ENCODE measurements around the gene CFAP299.
"Not testable (repeated sequence)": the region's sequence is repeated elsewhere in the genome, so short reads cannot be mapped to it uniquely, and the experiment has no call there.

The CFAP299 gene

GRCh38 chr4:80333121-80333520 is 2.4 kb upstream of the CFAP299 start:
- no peak for DNase-seq

DNA sequence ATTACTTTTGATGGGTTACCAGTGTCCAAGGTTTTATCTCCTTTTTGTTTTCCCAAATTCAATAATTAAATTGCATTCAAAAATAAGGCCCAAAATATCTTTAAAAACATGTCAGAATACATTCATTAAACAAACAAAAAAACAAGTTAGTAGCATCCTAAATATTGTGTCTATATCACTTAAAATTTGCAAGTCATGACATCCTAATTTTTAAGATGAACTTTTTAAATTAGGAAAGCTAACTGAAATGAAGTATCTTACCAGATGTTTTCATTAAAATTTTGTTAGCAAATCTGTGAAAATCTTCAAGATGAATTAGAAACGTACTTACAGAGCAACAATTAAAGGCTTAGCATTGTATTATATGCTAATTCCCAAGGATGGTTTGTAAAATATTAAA is 962 bp upstream of the CFAP299 start:
- DNase-seq: no peak

DNA sequence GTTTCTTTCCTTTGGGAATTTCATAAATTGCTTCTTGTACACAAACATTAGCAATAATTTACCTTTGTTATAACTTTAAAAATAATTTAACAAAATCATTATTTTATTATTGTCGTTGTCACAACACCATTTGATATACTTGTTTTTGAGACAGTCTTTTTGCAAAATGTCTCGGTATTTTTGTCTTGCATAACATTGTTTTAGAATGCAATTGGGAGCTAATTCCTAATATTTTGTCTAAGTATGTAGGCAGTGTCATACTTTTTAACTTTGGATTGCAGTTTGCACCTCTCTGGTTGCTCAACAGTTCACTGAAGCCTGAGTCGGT is 340 bp upstream of the CFAP299 start:
- no peak for DNase-seq

GRCh38 chr4:80336582-80336981 is 1.1 kb downstream of the CFAP299 start:
- DNase-seq: no peak

DNA sequence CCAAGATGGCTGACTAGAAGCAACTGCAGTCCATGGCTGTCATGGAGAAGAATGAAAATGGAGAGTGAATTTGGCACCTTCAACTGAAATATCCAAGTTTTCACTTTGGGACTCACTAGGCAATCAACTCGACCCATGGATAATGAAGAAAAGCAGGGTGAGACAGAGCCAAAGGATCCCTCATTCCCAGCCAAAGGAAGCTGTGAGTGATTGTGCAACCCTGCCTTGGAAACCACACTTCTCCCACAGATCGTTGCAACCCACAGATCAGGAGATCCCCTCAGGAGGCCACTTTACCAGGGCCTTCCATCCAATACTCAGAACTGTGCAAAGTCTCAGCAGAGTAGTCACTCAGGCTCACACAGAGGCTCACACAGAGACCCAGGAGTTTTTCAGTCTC is 4.5 kb downstream of the CFAP299 start:
- no peak for DNase-seq

GRCh38 chr4:80342684-80343083 is 7.2 kb downstream of the CFAP299 start:
- DNase-seq: not testable (repeated sequence)

GRCh38 chr4:80343887-80344286 is 8.4 kb downstream of the CFAP299 start:
- DNase-seq: no peak

- DNase-seq: peak in 1 of 2 donors; percentile 7
Measured at GRCh38 chr4:80360084-80360483, 24.6 kb downstream of the CFAP299 start.

- no peak for DNase-seq
Measured at GRCh38 chr4:80360900-80361299, 25.4 kb downstream of the CFAP299 start.

- peak in 1 of 2 donors; percentile 50 for DNase-seq
Measured at GRCh38 chr4:80361329-80361900, 25.9 kb downstream of the CFAP299 start.

DNA sequence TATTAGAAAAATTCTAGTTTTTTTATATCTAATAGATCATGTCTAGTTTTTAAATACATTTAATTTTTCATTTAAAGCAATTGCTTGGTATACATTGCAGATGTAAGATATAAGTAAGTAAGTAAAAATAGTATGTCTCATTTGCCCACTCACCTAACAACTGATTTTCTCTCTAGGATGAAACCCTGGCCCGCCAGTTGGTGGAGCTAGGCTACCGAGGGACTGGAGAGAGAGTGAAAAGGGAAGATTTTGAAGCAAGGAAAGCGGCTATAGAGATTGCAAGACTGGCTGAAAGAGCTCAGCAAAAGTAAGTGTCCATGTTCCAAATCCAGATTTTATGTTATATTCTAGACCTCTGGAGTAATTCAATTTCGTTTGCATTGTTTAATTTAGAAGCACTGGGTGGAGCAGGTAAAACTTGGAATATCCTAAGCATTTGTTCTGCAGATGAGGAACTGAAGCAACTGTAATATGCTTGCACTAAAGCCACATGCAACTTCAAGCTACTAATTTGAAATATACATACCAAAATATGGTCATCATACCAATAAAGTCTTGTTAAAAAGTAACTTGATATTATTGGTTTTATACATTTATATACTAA is 27.1 kb downstream of the CFAP299 start:
- peak; percentile 35 to 50 for DNase-seq

- DNase-seq: peak; percentile 58 to 67
Measured at GRCh38 chr4:80365928-80366327, 30.4 kb downstream of the CFAP299 start.

GRCh38 chr4:80367737-80368136 is 32.2 kb downstream of the CFAP299 start:
- no peak for DNase-seq

- no peak for DNase-seq
Measured at GRCh38 chr4:80370635-80371034, 35.1 kb downstream of the CFAP299 start.

- DNase-seq: no peak
Measured at GRCh38 chr4:80371046-80371445, 35.5 kb downstream of the CFAP299 start.

DNA sequence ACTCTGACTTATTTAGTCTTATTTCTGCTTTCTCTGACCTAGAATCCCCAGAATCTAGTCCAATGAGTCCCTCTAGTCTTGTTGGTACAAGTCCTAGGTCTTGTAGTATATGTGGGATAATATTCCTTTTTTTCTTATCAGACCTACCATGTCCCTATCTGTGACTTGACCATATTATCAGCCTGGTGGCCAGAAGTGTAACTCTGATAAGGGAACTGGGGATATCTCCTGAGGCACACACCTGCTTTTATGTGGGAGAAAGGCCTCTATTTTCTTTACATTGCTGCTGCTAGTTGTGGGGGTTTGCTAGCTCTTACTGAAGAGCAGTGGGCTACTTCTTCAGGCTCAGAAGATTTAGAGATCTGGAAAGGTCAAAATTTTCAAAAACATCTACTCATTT is 38.6 kb downstream of the CFAP299 start:
- no peak for DNase-seq

GRCh38 chr4:80382090-80382832 is 46.7 kb downstream of the CFAP299 start:
- DNase-seq: no peak

DNA sequence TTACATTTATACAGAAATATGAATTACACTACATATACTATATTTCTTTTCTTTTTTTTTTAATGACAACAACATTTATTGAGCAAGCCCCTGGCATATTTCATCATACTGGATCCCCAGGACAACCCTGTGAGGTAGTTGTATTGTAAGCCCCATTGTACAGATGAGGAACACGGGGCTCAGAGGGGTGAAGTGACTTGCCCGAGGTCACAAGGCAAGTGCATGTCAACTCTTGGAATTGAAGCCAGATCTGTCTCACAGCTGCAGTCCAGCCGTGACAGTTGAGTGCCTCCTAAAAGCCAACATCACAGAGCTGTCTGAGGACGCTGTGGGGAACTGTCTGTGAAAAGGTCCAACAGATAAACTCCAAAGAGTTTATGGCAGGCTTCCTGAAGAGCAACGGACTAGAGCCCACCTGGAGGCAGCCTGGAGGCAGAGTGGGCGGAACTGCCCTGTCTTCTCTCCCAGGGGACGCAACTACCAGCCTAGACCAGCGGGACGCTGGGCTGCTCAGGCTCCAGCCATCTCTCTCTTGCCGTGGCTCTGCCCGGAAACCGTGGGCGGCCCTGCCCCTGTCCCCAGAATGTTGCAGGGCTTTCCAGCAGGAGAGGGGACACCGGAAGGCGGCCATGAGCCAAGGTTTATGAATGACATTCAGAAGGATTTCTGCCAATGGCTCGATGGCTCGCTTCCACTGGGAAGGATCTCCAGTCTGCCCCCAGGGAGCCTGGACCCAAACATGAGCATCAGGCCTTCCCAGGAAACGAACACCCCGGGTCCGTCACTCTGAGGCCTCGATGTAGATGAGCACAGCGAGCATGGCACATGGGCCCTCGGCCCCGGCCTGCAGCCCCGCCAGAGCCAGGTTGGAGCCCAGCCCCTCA is 50.1 kb downstream of the CFAP299 start:
- DNase-seq: no peak

- no peak for DNase-seq
Measured at GRCh38 chr4:80386281-80386886, 50.9 kb downstream of the CFAP299 start.

GRCh38 chr4:80387390-80388283 is 52.1 kb downstream of the CFAP299 start:
- no peak for DNase-seq

- DNase-seq: no peak
Measured at GRCh38 chr4:80388284-80388607, 52.7 kb downstream of the CFAP299 start.

DNA sequence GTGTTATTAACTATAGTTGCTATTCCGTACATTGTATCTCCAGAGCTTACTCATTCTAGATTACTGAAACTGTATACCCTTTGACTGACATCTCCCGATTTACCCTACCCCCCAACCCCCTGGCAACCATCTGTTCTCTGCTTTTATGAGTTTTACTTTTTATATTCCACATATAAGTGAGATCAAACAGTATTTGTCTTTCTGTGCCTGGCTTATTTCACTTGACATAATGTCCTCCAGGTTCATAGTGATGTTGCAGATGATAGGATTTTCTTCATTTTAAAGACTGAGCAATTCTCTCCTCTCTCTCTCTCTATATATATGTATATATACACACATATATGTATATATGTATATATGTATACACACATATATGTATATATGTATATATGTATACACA is 54.6 kb downstream of the CFAP299 start:
- DNase-seq: no peak

Measured in CD4-positive, alpha-beta T cell treated with Interleukin-1 beta for 1 hour (primary cell).